ENCODE results near the gene HMHB1.

HMHB1 gene

DNA sequence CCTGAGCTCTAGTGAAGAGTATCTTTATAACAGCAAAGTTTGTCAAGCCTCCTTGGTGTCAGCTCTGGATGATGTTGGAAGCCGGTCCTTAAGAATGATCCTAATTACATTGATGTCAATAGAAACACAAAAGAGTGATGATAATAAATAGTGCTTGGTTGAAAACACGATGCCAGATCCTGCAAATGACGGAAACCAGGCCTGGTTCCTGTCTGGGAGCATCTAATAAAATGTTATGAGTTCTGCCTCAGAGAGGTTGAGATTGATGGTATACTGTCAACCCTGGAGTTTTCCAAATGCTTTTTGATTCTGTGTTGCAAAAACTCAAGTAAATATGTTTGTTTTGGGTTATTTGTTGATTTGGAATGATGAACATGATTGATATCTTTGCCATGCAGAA is 23.3 kb downstream of the HMHB1 start:
- no peak for TF ChIP-seq EGR1 (IDR thresholded peaks at IDR 0.05)
- TF ChIP-seq, protein P1, sequence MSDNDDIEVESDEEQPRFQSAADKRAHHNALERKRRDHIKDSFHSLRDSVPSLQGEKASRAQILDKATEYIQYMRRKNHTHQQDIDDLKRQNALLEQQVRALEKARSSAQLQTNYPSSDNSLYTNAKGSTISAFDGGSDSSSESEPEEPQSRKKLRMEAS (IDR thresholded peaks at IDR 0.05): no peak
- no peak for TF ChIP-seq EP300 (IDR thresholded peaks at IDR 0.05; ENCODE audit: borderline replicate concordance)
- no peak for TF ChIP-seq TCF12 (IDR thresholded peaks at IDR 0.05; ENCODE audit: low read depth)
- TF ChIP-seq NFIC (IDR thresholded peaks at IDR 0.05): no peak

DNA sequence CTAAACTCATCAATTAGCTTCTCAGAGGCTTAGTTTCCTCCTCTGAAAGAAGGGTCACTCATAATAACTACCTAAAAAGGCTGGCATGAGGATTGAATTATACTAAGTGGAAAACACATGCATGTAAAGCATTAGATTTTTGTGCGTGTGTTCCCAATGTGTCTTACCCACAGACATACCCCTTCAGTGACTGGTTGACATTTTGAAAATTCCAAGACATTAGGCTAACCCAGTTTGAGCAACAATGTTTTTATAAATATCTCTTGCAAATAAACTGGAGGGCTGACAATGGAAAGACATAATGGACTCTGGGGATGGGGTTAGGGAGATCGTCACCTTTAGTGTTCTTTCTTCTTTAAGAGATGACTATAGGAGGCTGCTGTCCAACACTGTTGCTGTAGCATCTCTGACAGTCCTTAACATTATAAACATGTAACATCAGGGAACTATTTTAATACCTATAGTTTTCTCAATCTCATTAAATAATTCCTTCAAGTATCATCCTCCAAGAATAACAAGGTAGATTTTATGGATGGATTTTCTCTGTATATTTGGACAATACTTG is 24.3 kb downstream of the HMHB1 start:
- TF ChIP-seq YY1 (IDR thresholded peaks at IDR 0.05; ENCODE audit: low read depth) (no peak), CEBPB (IDR thresholded peaks at IDR 0.05) (no peak), TCF12 (IDR thresholded peaks at IDR 0.05; ENCODE audit: low read depth) (no peak), RAD21 (IDR thresholded peaks at IDR 0.05; ENCODE audit: low read depth) (no peak), NFIC (IDR thresholded peaks at IDR 0.05) (no peak), FOXM1 (IDR thresholded peaks at IDR 0.05; ENCODE audit: borderline replicate concordance, low read depth) (no peak), ZBTB7A (IDR thresholded peaks at IDR 0.05; ENCODE audit: low read depth) (no peak), TAF1 (IDR thresholded peaks at IDR 0.05; ENCODE audit: low read depth) (no peak), TEAD4 (IDR thresholded peaks at IDR 0.05) (no peak), EGR1 (IDR thresholded peaks at IDR 0.05) (no peak)
- TF ChIP-seq, protein P1 (IDR thresholded peaks at IDR 0.05): no peak

DNA sequence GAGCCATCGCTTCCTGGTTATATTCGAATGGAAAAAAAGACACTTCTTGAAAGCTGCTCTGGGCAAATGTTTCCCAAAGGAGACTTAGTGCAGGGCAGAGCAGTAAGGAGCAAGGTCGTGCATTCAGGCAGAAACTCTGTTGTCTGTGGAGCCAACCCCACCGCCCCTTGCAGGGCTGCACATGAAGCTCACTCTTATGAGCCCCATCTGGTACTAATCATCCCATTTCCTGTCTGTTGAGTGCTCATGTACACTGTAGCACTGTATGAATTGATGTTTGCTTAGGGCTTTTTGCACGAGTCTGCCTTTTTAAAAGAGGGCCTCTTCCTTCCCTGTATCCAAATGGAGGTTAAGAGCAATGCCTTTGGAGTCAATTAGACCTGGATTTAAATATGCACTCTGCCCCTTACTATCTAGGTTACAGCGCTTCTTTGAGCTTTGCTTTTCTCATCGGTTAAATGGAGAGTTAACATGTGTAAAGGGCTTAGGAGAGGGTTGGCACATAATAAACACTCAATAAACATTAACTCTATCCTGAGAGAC is 25.4 kb downstream of the HMHB1 start:
- TF ChIP-seq TCF12 (IDR thresholded peaks at IDR 0.05; ENCODE audit: low read depth): no peak
- TF ChIP-seq YY1 (IDR thresholded peaks at IDR 0.05; ENCODE audit: low read depth): no peak
- no peak for TF ChIP-seq TEAD4 (IDR thresholded peaks at IDR 0.05)
- TF ChIP-seq, protein P2, sequence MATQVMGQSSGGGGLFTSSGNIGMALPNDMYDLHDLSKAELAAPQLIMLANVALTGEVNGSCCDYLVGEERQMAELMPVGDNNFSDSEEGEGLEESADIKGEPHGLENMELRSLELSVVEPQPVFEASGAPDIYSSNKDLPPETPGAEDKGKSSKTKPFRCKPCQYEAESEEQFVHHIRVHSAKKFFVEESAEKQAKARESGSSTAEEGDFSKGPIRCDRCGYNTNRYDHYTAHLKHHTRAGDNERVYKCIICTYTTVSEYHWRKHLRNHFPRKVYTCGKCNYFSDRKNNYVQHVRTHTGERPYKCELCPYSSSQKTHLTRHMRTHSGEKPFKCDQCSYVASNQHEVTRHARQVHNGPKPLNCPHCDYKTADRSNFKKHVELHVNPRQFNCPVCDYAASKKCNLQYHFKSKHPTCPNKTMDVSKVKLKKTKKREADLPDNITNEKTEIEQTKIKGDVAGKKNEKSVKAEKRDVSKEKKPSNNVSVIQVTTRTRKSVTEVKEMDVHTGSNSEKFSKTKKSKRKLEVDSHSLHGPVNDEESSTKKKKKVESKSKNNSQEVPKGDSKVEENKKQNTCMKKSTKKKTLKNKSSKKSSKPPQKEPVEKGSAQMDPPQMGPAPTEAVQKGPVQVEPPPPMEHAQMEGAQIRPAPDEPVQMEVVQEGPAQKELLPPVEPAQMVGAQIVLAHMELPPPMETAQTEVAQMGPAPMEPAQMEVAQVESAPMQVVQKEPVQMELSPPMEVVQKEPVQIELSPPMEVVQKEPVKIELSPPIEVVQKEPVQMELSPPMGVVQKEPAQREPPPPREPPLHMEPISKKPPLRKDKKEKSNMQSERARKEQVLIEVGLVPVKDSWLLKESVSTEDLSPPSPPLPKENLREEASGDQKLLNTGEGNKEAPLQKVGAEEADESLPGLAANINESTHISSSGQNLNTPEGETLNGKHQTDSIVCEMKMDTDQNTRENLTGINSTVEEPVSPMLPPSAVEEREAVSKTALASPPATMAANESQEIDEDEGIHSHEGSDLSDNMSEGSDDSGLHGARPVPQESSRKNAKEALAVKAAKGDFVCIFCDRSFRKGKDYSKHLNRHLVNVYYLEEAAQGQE (IDR thresholded peaks at IDR 0.05; ENCODE audit: low read depth): no peak
- TF ChIP-seq CEBPB (IDR thresholded peaks at IDR 0.05): no peak
- TF ChIP-seq RAD21 (IDR thresholded peaks at IDR 0.05; ENCODE audit: low read depth): no peak
- no peak for TF ChIP-seq EGR1 (IDR thresholded peaks at IDR 0.05)
- no peak for TF ChIP-seq CREB1 (IDR thresholded peaks at IDR 0.05; ENCODE audit: low read depth)

DNA sequence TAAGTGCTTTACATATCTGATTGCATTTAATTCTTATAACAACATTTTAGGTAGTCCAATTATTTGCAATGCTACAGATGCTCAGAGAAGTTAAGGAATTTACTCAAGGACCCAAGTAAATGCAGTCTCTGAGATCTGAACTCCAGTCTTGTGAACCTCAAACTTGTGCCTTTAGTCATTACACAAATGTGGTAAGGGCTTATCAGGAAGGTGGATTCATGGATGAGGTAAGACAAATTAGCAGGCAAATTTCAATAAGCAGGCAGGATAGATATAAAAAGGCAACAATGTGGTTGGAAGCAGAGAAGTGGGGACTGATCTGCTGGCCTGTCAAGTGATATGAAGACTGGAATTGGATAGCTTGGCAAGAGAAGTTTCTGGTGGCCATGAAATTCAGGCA is 29.5 kb downstream of the HMHB1 start:
- TF ChIP-seq, protein P3, sequence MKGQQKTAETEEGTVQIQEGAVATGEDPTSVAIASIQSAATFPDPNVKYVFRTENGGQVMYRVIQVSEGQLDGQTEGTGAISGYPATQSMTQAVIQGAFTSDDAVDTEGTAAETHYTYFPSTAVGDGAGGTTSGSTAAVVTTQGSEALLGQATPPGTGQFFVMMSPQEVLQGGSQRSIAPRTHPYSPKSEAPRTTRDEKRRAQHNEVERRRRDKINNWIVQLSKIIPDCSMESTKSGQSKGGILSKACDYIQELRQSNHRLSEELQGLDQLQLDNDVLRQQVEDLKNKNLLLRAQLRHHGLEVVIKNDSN (IDR thresholded peaks at IDR 0.05): no peak
- TF ChIP-seq ZBTB7A (IDR thresholded peaks at IDR 0.05; ENCODE audit: low read depth) (no peak), FOXM1 (IDR thresholded peaks at IDR 0.05; ENCODE audit: borderline replicate concordance, low read depth) (no peak), YY1 (IDR thresholded peaks at IDR 0.05; ENCODE audit: low read depth) (no peak), EGR1 (IDR thresholded peaks at IDR 0.05) (no peak), EP300 (IDR thresholded peaks at IDR 0.05; ENCODE audit: borderline replicate concordance) (no peak), TCF12 (IDR thresholded peaks at IDR 0.05; ENCODE audit: low read depth) (no peak), TEAD4 (IDR thresholded peaks at IDR 0.05) (no peak), TAF1 (IDR thresholded peaks at IDR 0.05; ENCODE audit: low read depth) (no peak), CEBPB (IDR thresholded peaks at IDR 0.05) (no peak), CREB1 (IDR thresholded peaks at IDR 0.05; ENCODE audit: low read depth) (no peak), RAD21 (IDR thresholded peaks at IDR 0.05; ENCODE audit: low read depth) (no peak), NFIC (IDR thresholded peaks at IDR 0.05) (no peak)
- TF ChIP-seq, protein P2 (IDR thresholded peaks at IDR 0.05; ENCODE audit: low read depth): no peak
- TF ChIP-seq, protein P1 (IDR thresholded peaks at IDR 0.05): no peak

DNA sequence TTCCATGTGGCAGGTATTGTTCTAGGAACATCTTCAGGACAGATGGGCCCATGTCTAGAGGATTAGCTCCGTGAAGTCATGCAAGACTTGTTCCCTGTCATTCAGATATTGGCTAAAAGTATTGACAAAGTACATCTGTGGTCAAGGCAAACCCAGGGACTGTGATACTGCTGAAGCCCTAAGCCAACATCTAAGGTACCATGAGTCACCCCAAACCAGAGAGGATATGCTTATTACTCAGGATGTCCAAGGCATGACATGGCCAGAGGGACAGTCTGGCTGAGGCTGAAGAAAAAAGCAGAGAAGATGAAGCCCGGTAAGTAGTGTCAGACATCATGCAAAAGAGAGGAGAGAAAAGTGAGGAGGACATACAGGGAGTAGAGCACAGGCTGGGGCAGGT is 31.0 kb downstream of the HMHB1 start:
- TF ChIP-seq TEAD4 (IDR thresholded peaks at IDR 0.05): no peak
- no peak for TF ChIP-seq NFIC (IDR thresholded peaks at IDR 0.05)
- no peak for TF ChIP-seq TCF12 (IDR thresholded peaks at IDR 0.05; ENCODE audit: low read depth)
- TF ChIP-seq FOXM1 (IDR thresholded peaks at IDR 0.05; ENCODE audit: borderline replicate concordance, low read depth): no peak
- no peak for TF ChIP-seq EGR1 (IDR thresholded peaks at IDR 0.05)
- TF ChIP-seq EP300 (IDR thresholded peaks at IDR 0.05; ENCODE audit: borderline replicate concordance): no peak
- TF ChIP-seq CEBPB (IDR thresholded peaks at IDR 0.05): no peak
- TF ChIP-seq, protein P3 (IDR thresholded peaks at IDR 0.05): no peak
- TF ChIP-seq YY1 (IDR thresholded peaks at IDR 0.05; ENCODE audit: low read depth): no peak
- TF ChIP-seq RAD21 (IDR thresholded peaks at IDR 0.05; ENCODE audit: low read depth): no peak
- TF ChIP-seq ZBTB7A (IDR thresholded peaks at IDR 0.05; ENCODE audit: low read depth): no peak
- TF ChIP-seq, protein P2 (IDR thresholded peaks at IDR 0.05; ENCODE audit: low read depth): no peak
- no peak for TF ChIP-seq TAF1 (IDR thresholded peaks at IDR 0.05; ENCODE audit: low read depth)
- TF ChIP-seq CREB1 (IDR thresholded peaks at IDR 0.05; ENCODE audit: low read depth): no peak
- TF ChIP-seq, protein P1 (IDR thresholded peaks at IDR 0.05): no peak
